SU-DHL-6 (cell line): ENCODE data around the gene PRKCD.

ENCODE experiments used
- H2AFZ ChIP-seq: fragments of 200-600 bp; sonication (generic); 2 replicates; pipeline ENCODE4 v1.6.1; 2014; ENCODE audit warnings: low read depth, mild to moderate bottlenecking, moderate library complexity, mixed read lengths, antibody characterized with exemption, low read length; ENCODE audit not compliant: severe bottlenecking
- H3F3A ChIP-seq: fragments of 200-600 bp; shearing (Covaris generic); 2 replicates; pipeline ENCODE4 v1.6.0; 2016; ENCODE audit warnings: antibody characterized with exemption, mild to moderate bottlenecking; ENCODE audit not compliant: insufficient read depth
- H3K27ac ChIP-seq: fragments of 200-600 bp; sonication (generic); 2 replicates; pipeline ENCODE4 v1.5.1; 2016; ENCODE audit warnings: low read depth, mild to moderate bottlenecking, low read length, moderate library complexity, mixed read lengths
- H3K27me3 ChIP-seq: fragments of 200-600 bp; sonication (generic), shearing (Covaris generic); 2 replicates; pipeline ENCODE4 v1.6.0; 2014; ENCODE audit warnings: mild to moderate bottlenecking, low read length
- H3K36me3 ChIP-seq: fragments of 200-600 bp; sonication (generic); 2 replicates; pipeline ENCODE4 v1.6.1; 2014; ENCODE audit warnings: mild to moderate bottlenecking, low read length, mixed read lengths
- H3K4me2 ChIP-seq: fragments of 300-600, 200-600 bp; shearing (Covaris generic), sonication (generic); 2 replicates; pipeline ENCODE4 v1.6.0; 2014; ENCODE audit warnings: low read length, low read depth, mild to moderate bottlenecking; ENCODE audit not compliant: poor library complexity, severe bottlenecking
- H3K4me3 ChIP-seq: fragments of 200-600 bp; sonication (generic); 2 replicates; pipeline ENCODE4 v1.5.1; 2014; ENCODE audit warnings: antibody characterized with exemption, low read length, mild to moderate bottlenecking, mixed read lengths; ENCODE audit not compliant: insufficient read depth, poor library complexity, severe bottlenecking
- H3K79me2 ChIP-seq: fragments of 200-600 bp; sonication (generic); 2 replicates; pipeline ENCODE4 v1.6.1; 2014; ENCODE audit warnings: mild to moderate bottlenecking, low read length, moderate library complexity; ENCODE audit not compliant: insufficient read depth
- H3K9ac ChIP-seq: fragments of 200-600 bp; sonication (generic); 2 replicates; pipeline ENCODE4 v1.7.0; 2014; ENCODE audit warnings: mild to moderate bottlenecking, low read length
- H3K9me2 ChIP-seq: fragments of 200-600 bp; sonication (generic); replicated peaks from 2 replicates; pipeline ENCODE4 v1.6.1; 2014; ENCODE audit warnings: low read length; ENCODE audit not compliant: insufficient read depth
- H3K9me3 ChIP-seq: fragments of 200-600 bp; sonication (generic); 2 replicates; pipeline ENCODE4 v1.6.1; 2014; ENCODE audit warnings: low read length, mixed read lengths; ENCODE audit not compliant: insufficient read depth
- H4K20me1 ChIP-seq: fragments of 200-600 bp; sonication (generic); 2 replicates; pipeline ENCODE4 v1.6.1; 2014; ENCODE audit warnings: low read depth, mild to moderate bottlenecking, antibody characterized with exemption, low read length, moderate library complexity, mixed read lengths
- CTCF ChIP-seq: fragments of 200-600 bp; sonication (generic); IDR thresholded peaks from one replicate; pipeline ENCODE4 v1.5.1; 2017; ENCODE audit warnings: antibody characterized with exemption, mild to moderate bottlenecking, low read length, moderate library complexity; ENCODE audit not compliant: insufficient read depth, poor library complexity, severe bottlenecking
- EZH2phosphoT487 ChIP-seq: fragments of 200-600 bp; sonication (generic), shearing (Covaris generic); conservative IDR thresholded peaks from 2 replicates; pipeline ENCODE4 v1.6.1; 2018; ENCODE audit warnings: mild to moderate bottlenecking, antibody characterized with exemption, low read length, moderate library complexity, mixed read lengths

The PRKCD gene

GRCh38 chr3:53123953-53124352, 37.1 kb upstream of the PRKCD start:
- Histone ChIP-seq H3F3A (no peaks in the 10 kb centered on the region), H3K27ac (no peak overlapping the region), H3K9ac (no peak overlapping the region), H3K9me2 (no peaks in the 10 kb centered on the region), H4K20me1 (no peaks in the 10 kb centered on the region), H3K27me3 (no peaks in the 10 kb centered on the region), H3K4me2 (no peak overlapping the region), H3K79me2 (peaks cover 7% of the 10 kb centered on the region), H3K9me3 (no peaks in the 10 kb centered on the region), H3K36me3 (peaks cover 16% of the 10 kb centered on the region; the same call in 1 of the 2 replicates), H3K4me3 (no peak overlapping the region), H2AFZ (no peak overlapping the region)
- TF ChIP-seq EZH2phosphoT487 (no peak), CTCF (no peak)

- Histone ChIP-seq H3K27ac (no peak overlapping the region), H3K9me3 (no peaks in the 10 kb centered on the region), H3F3A (no peaks in the 10 kb centered on the region), H3K27me3 (no peaks in the 10 kb centered on the region), H4K20me1 (no peaks in the 10 kb centered on the region), H3K4me3 (no peak overlapping the region), H2AFZ (no peak overlapping the region), H3K36me3 (peaks cover 6% of the 10 kb centered on the region; the same call in 1 of the 2 replicates), H3K79me2 (peaks cover 20% of the 10 kb centered on the region), H3K9me2 (no peaks in the 10 kb centered on the region), H3K9ac (no peak overlapping the region), H3K4me2 (no peak overlapping the region)
- TF ChIP-seq EZH2phosphoT487 (no peak), CTCF (no peak)
Measured at GRCh38 chr3:53126601-53127000, 34.4 kb upstream of the PRKCD start.

- no peaks in the 10 kb centered on the region for H3K27me3 ChIP-seq
- TF ChIP-seq EZH2phosphoT487, result no peak
- no peak for TF ChIP-seq CTCF
- no peaks in the 10 kb centered on the region for H3K9me2 ChIP-seq
- H4K20me1 ChIP-seq, result no peaks in the 10 kb centered on the region
- H3K27ac ChIP-seq, result 0 out of 2 replicates have a peak overlapping the region, but pooled peaks have one; percentile 51
- peak overlapping the region; percentile 95 for H3K9ac ChIP-seq
- H3K79me2 ChIP-seq, result peaks cover 20% of the 10 kb centered on the region
- H3K4me3 ChIP-seq, result peak overlapping the region; percentile 82
- H3K4me2 ChIP-seq, result peak overlapping the region; percentile 88
- H2AFZ ChIP-seq, result no peak overlapping the region
- no peaks in the 10 kb centered on the region for H3F3A ChIP-seq
- H3K9me3 ChIP-seq, result no peaks in the 10 kb centered on the region
- H3K36me3 ChIP-seq, result 0 out of 2 replicates have a peak, but pooled peaks cover 6% of the 10 kb centered on the region
Measured at GRCh38 chr3:53129344-53129743, 31.7 kb upstream of the PRKCD start.
